ENCODE results near the gene OPRL1.

OPRL1 gene

DNA sequence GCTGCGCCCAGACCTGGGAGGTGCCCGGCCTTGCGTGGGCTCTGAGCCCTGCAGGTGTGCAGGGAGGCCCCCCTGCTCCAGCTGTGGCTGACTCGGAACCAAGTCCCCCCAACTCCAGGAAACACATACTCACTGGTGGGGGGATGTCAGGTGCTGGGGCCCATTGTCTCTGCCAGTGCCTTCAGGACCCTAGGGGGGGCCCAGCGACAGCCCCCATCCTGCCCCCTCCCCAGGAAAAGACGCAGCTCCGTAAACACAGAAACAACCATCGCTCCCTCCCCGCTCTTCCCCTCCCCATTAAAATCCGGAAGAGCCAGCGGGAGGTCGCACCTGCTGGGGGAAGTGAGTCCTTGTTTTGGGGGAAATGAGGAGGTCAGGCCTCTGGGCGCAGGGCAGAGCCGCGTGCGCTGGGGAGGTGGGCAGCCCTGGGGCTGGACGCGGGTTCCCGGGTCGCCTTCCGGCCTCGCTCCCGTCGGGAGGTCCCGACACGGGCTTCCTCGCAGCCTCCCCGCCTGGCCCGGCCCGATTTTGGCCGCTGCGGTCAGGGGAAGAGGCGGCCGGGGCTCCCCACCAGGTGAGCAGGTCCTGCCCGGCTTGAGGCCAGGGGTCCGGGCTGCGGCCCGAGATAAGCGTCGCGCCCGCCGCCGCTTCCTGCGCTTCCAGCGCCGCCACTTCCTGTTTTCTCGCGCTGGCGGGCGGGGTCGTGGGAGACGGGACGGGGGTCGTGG is 37.7 kb upstream of the OPRL1 start:
- no peak for DNase-seq (ENCODE audit: low read depth, low spot score)

DNA sequence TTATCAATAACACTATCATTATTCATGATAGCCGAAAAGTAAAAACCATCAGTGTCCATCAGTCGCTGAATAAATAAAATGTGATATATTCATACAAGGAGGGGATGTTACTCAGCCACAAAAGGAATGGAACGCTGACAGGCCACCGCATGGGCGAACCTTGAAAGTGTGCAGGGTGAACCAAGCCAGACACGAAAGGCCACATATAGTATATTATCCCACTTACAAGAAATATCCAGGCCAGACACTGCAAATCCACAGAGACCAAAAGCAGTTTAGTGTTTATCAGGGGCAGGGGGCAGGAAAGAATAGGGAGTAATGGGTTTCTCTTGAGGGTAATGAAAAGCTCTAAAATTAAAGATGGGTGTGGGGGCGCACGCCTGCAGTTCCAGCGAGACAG is 36.1 kb upstream of the OPRL1 start:
- no peak for DNase-seq (ENCODE audit: low read depth, low spot score)

DNA sequence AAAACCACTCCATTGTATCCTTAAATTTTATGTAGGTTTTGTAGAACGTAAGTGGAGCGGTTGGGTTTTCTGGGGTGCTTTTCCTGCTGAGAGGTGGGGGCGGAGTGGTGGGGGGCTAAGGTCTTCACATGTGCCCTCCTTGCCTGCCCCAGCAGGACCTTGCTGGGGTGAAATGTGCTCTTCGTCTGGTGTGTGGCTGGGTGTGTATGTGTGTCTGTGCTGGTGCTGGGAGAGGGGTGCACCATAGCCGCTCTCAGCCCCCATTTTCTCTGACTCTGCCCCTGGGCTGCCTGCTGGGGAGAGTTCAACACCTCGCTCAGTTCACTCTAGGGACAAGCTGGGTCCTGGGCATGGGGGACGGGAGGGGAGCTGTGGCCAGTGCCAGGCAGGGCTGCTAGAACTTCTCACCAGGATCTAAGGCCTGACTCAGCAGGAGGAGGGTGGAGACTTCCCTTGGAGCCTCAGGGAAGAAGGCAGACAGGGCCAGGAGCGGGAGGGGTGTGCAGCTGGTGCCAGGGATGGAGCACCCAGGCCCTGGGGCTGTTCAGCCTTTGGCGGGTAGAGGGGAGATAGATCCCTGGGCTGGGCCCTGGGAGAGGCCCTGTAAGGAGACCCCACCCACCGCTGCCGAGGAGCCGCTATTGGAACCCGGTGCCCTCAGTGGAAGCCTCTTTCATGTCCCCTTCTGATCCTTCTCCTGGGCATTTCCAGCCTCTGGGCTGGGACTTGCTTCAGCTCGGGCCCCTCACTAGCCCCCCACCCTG is 35.2 kb upstream of the OPRL1 start:
- DNase-seq (ENCODE audit: low read depth, low spot score): no peak

DNA sequence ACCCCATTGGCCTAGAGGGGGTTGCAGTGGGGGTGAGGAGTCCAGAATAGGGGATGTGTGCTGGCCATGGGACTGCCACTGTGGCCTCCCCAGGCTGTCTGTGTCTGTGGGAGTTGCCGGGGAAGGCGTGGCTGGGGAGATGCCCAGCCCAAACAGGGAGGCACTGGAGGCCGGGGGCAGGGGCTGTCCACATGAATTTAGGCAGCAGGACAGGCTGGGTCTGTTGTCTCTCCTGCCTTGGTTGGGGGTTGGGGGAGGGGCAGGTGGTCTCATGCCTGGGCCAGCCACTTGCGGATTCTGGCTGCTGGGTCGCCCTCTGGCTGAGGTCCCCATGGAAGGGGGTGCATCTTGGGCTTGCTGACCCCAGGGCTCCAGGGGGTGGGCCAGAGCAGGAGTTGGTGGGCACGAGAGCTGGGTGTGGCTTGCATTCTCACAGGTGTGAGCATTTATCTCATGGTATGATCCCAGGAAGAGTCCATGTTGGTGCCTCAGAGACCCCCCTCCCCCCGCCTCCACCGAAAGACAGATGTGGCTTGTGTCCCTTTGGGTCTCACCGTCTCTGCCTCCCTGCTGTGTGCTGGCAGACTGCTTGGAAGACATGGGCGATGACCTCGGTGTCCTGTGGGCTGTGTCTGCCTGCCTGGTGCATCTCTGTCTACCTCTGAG is 34.4 kb upstream of the OPRL1 start:
- no peak for DNase-seq (ENCODE audit: low read depth, low spot score)

DNA sequence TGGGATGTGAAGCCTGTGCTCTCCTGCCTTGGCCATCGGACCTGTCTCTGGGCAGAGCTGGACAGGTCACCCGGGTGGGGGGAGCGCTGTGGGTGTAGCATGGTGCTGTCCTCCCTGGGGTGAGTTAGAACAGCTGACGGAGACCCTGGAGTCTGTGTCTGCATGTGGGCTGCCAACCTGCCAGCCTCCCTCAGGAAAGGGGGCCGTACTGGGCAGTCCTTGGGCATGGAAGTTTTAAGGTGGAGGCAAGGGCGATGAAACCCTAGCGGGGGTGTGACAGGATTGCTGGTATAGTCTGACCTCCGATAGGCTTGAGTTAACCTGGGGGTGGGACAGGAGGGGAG is 32.9 kb upstream of the OPRL1 start:
- no peak for DNase-seq (ENCODE audit: low read depth, low spot score)

DNA sequence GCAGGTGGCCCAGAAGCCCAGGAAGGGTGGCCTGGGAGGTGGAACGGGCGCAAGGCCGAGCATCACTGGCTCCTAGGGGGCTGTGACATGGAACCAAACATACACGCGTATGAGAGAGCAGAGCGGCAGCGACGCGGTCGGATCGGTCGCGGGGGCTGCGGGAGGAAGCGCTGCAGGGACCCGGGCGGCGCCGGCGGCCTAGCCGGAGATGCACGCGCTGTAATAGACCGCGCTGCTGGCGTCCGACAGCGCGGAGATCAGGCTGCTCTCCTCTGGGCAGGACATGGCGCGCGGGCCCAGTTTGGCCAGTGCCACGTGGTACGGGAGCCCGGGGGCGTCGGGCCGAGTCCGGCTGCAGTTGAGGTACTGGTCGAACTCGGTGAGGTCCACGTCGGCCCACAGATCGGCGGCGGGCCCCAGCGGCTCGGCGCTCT is 31.9 kb upstream of the OPRL1 start:
- no peak for DNase-seq (ENCODE audit: low read depth, low spot score)

DNA sequence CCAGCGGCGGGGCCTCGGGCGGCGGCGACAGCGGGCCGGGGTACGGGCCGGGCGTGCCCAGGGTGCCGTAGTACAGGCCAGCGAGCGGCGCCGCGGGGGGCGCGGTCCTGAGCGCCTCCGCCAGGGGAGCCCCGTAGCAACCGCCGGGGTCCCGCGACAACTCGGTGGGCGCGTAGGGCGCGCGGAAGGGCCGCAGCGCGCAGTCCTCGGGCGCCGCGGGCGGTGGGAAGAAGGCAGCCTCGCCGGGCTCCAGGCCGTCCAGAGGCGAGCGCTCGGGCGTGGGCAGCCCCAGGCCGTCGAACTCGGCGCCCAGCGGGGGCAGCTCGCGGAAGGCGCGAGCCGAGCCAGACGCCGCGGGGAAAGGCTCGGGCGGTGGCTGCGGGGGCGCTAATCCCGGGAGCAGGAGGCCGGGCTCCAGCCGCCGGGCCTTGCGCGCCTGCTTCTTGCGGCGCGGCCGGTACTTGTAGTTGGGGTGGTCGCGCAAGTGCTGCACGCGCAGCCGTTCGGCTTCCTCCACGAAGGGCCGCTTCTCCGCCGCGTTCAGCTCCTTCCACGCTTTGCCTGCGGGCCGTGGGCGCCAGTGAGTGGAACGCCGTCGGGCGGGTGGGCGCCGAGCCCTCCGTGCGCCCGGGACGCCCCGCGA is 31.4 kb upstream of the OPRL1 start:
- DNase-seq (ENCODE audit: low read depth, low spot score): no peak

DNA sequence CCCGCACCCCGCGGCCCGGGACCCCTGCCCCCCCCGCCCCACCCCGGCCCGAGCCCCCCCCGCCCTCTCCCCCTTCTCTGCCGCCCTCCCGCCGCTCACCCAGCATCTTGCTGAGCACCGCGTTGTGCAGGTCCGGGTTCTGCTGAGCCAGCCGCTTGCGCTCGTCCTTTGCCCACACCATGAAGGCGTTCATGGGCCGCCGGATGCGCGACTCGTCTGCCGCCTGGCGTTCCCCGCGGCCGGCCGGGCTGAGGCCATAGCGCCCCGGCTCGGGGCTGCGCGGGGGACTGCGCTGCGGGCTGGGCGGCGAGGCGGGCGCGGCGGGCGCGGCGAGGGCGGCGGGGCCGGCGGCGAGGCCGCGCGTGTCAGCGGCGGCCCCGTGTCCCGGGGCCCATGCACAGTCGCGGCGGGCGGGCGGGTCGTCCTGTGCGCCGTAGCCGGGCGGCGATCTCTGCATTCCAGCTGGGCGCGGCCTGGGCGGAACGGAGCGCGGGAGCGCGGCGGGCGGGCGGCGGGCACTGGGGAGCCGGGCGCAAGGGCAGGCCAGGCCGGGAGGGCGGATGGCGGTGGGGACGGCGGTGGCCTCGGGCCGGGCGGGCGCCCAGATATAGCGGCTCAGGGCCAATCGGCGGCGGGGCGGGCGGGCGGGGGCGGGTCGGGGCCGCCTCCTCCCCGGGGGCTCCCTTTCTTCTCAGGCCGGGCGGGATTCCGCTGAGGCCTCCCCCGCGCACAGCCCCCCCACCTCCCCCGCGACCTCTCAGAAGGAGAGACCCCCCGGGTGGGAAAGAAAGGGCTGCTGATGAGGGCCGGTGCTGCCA is 30.6 kb upstream of the OPRL1 start, which contains the start of gene SOX18:
SOX18 (minus strand) TSS at position 580 of the 818 bp plus-strand sequence; CDS start at position 457, 123 bp downstream.
- no peak for DNase-seq (ENCODE audit: low read depth, low spot score)

DNA sequence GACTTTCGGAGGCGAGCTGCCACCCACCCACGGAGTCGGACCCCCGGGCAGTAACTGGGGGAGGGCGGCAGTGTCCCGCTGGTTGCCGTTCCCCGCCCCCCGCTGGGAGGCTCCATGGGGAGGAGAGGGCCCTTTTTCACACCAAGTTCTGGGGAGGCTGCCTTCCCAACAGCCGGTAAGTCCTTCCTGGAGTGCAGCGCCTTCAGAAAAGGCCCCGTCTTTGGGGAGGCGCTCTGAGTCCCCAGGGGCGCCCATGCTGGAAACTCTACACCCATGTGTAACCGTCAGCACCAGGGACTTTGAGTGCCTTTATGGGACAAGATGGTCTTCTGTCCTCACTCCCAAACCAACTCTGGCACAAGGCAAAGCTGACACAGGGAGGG is 30.0 kb upstream of the OPRL1 start:
- DNase-seq (ENCODE audit: low read depth, low spot score): no peak

DNA sequence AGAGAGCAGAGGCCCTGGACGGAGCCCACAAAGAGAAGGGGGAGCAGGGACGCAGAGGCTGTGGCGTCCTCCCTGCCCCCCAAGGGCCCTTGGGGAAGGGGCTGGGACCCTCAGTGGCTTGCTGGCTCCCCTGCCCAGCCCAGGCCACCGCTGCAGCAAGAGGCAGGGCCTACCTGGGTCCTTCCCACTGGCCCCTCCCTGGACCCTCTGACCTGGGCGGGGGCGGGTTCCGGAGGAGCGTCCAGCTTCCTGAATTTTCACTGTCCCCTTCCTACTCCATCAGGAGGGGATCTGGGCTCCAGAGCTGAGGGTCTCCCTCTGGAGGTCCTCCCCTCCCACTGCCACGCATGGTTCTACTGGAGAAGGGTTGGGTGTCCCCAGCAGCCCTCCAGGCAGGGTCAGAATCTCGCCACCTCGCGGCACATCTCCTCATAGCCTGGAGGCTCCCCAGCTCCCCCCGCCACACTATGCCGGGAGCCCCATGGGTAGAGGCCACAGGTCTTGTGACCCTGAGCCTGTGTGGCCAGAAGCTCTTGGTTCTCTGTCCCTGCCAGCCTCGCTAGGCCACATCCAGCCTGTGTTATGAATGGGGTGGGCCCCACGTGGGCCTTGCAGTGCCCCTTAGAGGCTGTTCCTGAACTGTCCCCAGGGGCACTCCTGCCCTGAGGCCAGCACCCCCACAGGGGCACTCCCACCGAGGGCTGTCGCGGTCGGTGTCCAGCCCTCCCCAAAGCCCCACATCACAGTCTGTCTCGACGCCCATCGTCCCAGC is 29.4 kb upstream of the OPRL1 start:
- DNase-seq (ENCODE audit: low read depth, low spot score): no peak

DNA sequence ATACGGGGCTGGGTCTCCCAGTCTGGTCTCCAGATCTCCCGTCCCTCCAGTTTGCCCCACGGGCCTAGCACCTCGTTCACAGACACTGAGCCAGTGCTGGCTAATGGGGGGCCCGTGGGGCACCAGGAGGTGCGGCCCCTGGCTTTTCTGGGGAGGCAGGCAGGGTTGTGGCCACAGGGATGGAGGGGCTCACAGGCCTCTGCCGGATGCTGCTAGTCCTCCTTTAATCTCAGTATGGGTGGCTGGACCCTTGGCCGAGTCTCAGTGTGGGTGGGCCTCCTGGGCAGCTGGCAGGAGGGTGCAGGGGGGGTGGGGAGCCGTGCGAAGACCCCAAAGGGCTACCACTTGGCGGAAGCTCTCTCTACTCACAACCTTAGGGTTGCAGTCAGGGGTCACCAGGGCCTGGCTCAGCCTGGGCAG is 28.8 kb upstream of the OPRL1 start:
- DNase-seq (ENCODE audit: low read depth, low spot score): no peak

DNA sequence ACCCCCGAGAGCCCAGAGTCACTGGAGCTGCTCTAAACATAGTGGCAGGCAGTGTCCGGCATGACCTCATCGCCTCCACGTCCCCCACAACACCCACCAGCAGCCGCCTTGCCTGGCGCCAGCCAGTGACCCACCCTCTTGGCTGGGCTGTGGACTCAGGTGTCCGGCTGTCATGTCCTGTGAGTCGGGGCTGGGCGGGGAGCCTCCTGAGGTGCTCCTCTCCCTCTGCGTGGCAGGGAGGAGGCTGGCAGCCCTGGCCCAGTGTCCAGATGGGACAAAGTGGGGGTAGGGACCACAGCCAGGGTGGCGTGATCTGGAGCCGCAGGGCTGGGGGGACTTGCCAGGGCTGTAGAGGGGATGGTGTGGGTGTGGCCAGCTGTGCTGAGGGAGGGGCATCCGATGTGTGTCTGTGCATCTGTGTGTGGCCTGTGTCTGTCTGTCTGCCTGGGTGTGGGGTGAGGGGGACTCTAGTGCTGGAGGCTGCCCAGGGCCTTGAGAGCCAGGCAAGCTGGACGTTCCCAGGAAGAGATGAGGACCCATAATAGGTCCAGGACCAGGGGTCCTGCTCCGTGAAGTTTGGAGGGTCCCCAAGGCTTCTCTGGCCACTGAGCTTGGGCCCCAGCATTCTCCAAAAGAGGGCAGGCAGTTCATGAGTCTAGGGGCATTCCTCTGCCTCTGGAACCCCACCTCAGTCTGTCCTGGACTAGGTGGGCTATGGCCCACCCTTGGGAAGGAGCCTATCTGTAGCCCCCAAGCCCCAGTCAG is 28.1 kb upstream of the OPRL1 start:
- no peak for DNase-seq (ENCODE audit: low read depth, low spot score)

DNA sequence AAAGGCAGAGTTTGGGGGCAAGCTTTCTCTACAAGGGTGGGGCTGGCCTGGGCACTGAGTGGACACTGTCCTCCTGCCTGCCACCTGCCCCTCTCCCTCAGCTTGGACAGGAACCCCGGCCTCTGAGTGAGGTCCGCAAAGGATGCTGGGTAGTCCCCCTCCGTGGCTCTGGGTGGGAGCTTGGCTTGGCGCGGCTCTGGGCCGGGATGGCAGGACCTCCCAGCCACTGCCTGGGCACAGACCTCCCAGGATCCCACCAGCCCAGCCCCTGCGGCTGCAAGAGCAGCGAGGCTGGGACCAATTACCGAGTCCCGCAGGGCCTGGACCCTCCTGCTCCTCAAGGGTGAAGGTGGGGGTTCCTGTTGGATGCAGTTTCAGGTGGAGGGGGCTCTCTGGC is 27.6 kb upstream of the OPRL1 start:
- DNase-seq (ENCODE audit: low read depth, low spot score): no peak

DNA sequence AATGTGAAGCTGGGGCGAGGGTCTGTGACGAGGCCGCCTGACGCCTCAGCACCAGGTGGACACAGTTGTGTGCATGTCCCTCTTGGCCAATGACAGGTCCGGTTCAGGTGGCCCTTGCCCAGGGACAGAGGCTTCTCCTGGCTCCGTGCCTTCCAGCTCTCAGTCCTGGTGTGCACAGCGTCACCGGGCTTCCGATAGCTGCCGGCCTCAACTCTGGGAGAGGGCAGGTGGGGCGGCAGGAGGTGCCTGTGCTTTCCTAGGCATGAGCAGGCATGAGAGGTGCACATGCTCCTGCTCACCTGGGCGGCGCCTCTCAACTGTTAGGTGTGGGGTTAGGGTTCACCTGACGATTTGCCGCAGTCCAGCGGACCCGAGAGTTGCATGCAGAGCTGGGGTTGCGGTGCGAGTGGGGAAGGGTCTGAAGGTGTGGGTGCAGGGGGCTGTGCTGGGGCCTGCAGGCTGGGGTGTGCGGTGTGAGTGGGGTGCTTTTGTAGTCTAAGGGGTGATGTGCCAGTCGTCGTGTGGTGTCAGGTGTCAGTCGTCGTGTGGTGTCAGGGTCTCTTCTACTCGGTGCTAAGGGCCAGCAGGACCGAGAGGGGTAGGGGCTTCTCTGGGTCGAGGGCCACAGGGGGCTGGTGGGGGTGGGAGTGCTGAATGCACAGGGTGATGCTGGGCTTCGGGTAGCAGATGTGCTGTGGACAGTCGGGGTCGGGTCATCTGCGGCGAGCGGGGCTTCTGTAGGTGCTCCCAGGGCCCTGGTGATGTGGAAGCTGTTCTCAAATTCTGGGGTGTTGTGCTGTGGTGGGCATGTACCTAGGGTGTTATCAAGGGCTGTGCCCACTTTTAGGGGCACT is 26.7 kb upstream of the OPRL1 start:
- no peak for DNase-seq (ENCODE audit: low read depth, low spot score)

DNA sequence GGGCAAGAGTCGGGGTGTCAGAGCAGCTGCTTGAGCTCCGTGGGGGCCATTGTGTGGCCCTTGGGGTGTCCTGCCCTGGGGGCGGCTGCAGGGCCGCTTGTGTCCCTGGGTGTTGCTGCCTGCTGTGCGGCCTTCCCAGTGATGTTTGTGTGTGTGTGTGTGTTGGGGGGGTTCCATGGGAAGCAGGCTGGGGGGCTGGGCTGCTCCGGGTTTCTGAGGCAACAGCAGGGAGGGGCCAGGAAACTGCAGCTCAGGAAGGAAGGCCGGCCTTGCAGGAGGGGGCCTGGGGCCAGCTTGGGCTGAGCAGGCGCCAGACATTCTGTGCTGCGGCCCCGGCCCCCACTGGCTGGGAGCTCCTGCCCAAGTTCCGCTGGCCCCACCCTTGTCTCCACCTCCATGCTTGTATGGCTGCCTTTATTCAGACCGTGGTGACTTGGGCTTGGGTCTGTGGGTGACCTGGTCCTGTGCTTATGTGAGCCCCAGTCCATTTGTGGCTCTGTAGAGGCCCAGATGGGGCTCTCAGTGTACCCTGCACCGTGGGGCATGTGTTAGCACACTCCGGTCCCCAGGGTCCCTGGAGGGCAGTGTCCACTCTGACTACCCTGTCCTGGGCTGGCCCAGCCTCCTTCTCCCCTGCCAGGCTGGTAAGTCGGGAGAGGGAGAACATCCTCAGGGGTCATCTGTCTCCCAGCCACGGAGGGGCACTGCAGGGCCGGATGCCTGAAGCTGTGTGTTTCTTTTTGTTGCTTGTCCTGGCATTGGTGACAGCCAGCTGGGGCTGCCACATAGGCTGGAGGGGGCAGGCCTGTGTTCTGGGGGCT is 25.8 kb upstream of the OPRL1 start:
- no peak for DNase-seq (ENCODE audit: low read depth, low spot score)

DNA sequence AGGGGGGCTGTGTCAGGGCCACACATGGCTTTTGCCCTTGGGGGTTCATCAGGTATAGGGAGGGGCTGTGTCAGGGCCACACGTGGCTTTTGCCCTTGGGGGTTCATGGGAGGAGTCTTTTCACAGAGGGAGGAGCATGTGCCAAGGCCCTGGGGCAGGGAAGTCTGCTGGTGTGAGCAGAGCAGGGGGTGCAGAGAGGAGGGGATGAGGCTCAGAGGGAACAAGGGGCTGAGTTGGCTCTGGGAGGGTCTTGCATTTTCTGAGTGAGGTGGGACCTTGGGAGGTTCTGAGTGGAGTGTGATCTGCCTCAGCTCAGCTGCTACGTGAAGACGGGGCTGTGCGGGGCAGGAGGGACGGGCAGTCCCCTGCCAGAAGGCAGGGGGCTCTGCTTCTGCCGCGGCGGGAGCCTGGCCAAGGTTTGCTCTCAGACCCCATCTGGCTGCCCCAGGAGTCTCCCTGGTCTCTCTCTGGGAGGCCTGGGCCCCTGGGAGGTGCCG is 24.4 kb upstream of the OPRL1 start:
- no peak for DNase-seq (ENCODE audit: low read depth, low spot score)

DNA sequence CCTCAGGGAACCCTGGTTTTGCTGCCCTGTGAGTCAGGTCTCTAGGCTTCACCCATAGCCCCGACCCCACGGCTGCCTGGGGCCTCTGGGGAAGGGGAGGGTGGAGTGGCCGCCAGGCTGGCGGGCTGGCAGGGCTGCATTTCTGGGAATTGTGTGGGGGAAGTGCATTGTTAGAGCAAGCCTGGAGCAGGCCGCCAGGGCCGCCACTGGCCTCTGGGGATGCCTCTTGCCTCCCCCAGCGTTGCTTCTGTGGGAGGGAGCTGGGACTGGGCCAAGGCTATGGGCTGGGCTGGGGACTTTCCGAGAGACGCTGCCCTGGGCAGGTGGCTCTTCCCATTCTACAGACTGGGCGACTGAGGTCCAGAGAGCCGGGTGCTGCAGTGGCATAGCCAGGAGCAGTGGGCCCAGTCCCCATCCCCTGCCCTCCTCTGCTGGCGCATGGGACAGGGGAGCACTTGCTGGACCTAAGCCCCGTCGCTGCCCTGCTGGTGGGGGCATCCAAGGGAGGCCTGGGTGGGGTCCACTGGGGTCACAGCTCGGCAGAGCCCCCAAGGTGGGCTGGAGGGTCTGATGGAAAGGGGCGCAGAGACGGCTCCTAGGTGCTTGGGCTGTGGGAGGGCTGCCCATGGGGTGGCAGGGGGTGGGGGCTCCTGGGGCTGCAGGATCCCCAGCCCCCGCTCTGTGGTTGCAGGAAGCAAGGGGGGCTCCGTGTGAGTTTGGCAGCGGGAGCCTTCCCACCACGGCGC is 23.8 kb upstream of the OPRL1 start:
- DNase-seq (ENCODE audit: low read depth, low spot score): no peak
